Activated naive CD4-positive, alpha-beta T cell treated with anti-CD3 and anti-CD28 coated beads, Interleukin-2, amount 50 U/mL, for 24 hours (primary cell): ENCODE data around the gene PSMG3.

Experiments
- H3K27ac Mint-ChIP-seq: one replicate; pipeline ENCODE4 v1.8.0; 2021; ENCODE audit warnings: mild to moderate bottlenecking, mixed read lengths
- H3K27me3 Mint-ChIP-seq: one replicate; pipeline ENCODE4 v1.8.0; 2021; ENCODE audit warnings: mixed read lengths
- H3K36me3 Mint-ChIP-seq: one replicate; pipeline ENCODE4 v1.8.0; 2021; ENCODE audit warnings: mixed read lengths
- H3K4me1 Mint-ChIP-seq: one replicate; pipeline ENCODE4 v1.8.0; 2021; ENCODE audit warnings: mixed read lengths
- H3K4me3 Mint-ChIP-seq: one replicate; pipeline ENCODE4 v1.8.0; 2021; ENCODE audit warnings: mild to moderate bottlenecking, mixed read lengths
- H3K9me3 Mint-ChIP-seq: one replicate; pipeline ENCODE4 v1.8.0; 2021; ENCODE audit warnings: mixed read lengths

The PSMG3 gene

GRCh38 chr7:1548438-1548831, 21.4 kb downstream of the PSMG3 start:
- no peak overlapping the region for H3K27ac Mint-ChIP-seq
- H3K4me1 Mint-ChIP-seq = no peaks in the 10 kb centered on the region
- H3K4me3 Mint-ChIP-seq = no peak overlapping the region
- no peaks in the 10 kb centered on the region for H3K9me3 Mint-ChIP-seq
- H3K36me3 Mint-ChIP-seq = no peaks in the 10 kb centered on the region
- no peaks in the 10 kb centered on the region for H3K27me3 Mint-ChIP-seq

GRCh38 chr7:1547777-1548437, 21.9 kb downstream of the PSMG3 start:
- no peaks in the 10 kb centered on the region for H3K36me3 Mint-ChIP-seq
- H3K27me3 Mint-ChIP-seq = no peaks in the 10 kb centered on the region
- no peaks in the 10 kb centered on the region for H3K9me3 Mint-ChIP-seq
- no peak overlapping the region for H3K27ac Mint-ChIP-seq
- H3K4me1 Mint-ChIP-seq = no peaks in the 10 kb centered on the region
- H3K4me3 Mint-ChIP-seq = no peak overlapping the region

- Mint-ChIP-seq H3K27ac (no peak overlapping the region), H3K4me3 (no peak overlapping the region), H3K36me3 (no peaks in the 10 kb centered on the region), H3K4me1 (no peaks in the 10 kb centered on the region), H3K27me3 (no peaks in the 10 kb centered on the region), H3K9me3 (no peaks in the 10 kb centered on the region)
These were observed 22.7 kb downstream of the PSMG3 start for GRCh38 chr7:1546909-1547776.

- H3K27me3 Mint-ChIP-seq = no peaks in the 10 kb centered on the region
- no peaks in the 10 kb centered on the region for H3K9me3 Mint-ChIP-seq
- no peaks in the 10 kb centered on the region for H3K36me3 Mint-ChIP-seq
- H3K27ac Mint-ChIP-seq = no peak overlapping the region
- no peak overlapping the region for H3K4me3 Mint-ChIP-seq
- H3K4me1 Mint-ChIP-seq = no peaks in the 10 kb centered on the region
These were observed 23.4 kb downstream of the PSMG3 start for GRCh38 chr7:1546274-1546908.

- Mint-ChIP-seq H3K27ac (no peak overlapping the region), H3K27me3 (no peaks in the 10 kb centered on the region)
These were observed 24.2 kb downstream of the PSMG3 start for GRCh38 chr7:1545417-1546246.

GRCh38 chr7:1544896-1545416, 24.9 kb downstream of the PSMG3 start:
- H3K4me1 Mint-ChIP-seq = no peaks in the 10 kb centered on the region
- H3K4me3 Mint-ChIP-seq = no peak overlapping the region
- H3K9me3 Mint-ChIP-seq = no peaks in the 10 kb centered on the region
- H3K27ac Mint-ChIP-seq = no peak overlapping the region
- no peaks in the 10 kb centered on the region for H3K27me3 Mint-ChIP-seq
- H3K36me3 Mint-ChIP-seq = no peaks in the 10 kb centered on the region

More at GRCh38 chr7:1545417-1546246, 24.2 kb downstream of the PSMG3 start:
- Mint-ChIP-seq H3K36me3 (no peaks in the 10 kb centered on the region), H3K4me1 (no peaks in the 10 kb centered on the region), H3K9me3 (no peaks in the 10 kb centered on the region), H3K4me3 (no peak overlapping the region)

GRCh38 chr7:1544178-1544895, 25.5 kb downstream of the PSMG3 start:
- Mint-ChIP-seq H3K27ac (peak overlapping the region; percentile 12), H3K4me3 (no peak overlapping the region), H3K36me3 (no peaks in the 10 kb centered on the region), H3K27me3 (no peaks in the 10 kb centered on the region), H3K9me3 (no peaks in the 10 kb centered on the region), H3K4me1 (no peaks in the 10 kb centered on the region)

GRCh38 chr7:1543826-1544177, 26.0 kb downstream of the PSMG3 start:
- no peak overlapping the region for H3K27ac Mint-ChIP-seq
- H3K4me3 Mint-ChIP-seq = no peak overlapping the region
- no peaks in the 10 kb centered on the region for H3K27me3 Mint-ChIP-seq

GRCh38 chr7:1542841-1543747, 26.7 kb downstream of the PSMG3 start:
- Mint-ChIP-seq H3K9me3 (no peaks in the 10 kb centered on the region), H3K4me3 (no peak overlapping the region), H3K4me1 (no peaks in the 10 kb centered on the region), H3K27ac (no peak overlapping the region), H3K36me3 (no peaks in the 10 kb centered on the region), H3K27me3 (no peaks in the 10 kb centered on the region)

More at GRCh38 chr7:1543826-1544177, 26.0 kb downstream of the PSMG3 start:
- Mint-ChIP-seq H3K36me3 (no peaks in the 10 kb centered on the region), H3K4me1 (no peaks in the 10 kb centered on the region), H3K9me3 (no peaks in the 10 kb centered on the region)

GRCh38 chr7:1542329-1542728, 27.5 kb downstream of the PSMG3 start:
- no peaks in the 10 kb centered on the region for H3K27me3 Mint-ChIP-seq
- H3K27ac Mint-ChIP-seq = no peak overlapping the region
- no peak overlapping the region for H3K4me3 Mint-ChIP-seq
- no peaks in the 10 kb centered on the region for H3K4me1 Mint-ChIP-seq
- H3K9me3 Mint-ChIP-seq = no peaks in the 10 kb centered on the region
- no peaks in the 10 kb centered on the region for H3K36me3 Mint-ChIP-seq

GRCh38 chr7:1541431-1542162, 28.2 kb downstream of the PSMG3 start:
- no peaks in the 10 kb centered on the region for H3K9me3 Mint-ChIP-seq
- no peaks in the 10 kb centered on the region for H3K4me1 Mint-ChIP-seq
- H3K27ac Mint-ChIP-seq = no peak overlapping the region
- H3K27me3 Mint-ChIP-seq = no peaks in the 10 kb centered on the region
- H3K4me3 Mint-ChIP-seq = no peak overlapping the region
- no peaks in the 10 kb centered on the region for H3K36me3 Mint-ChIP-seq

- H3K4me3 Mint-ChIP-seq = no peak overlapping the region
- H3K9me3 Mint-ChIP-seq = no peaks in the 10 kb centered on the region
- H3K27me3 Mint-ChIP-seq = no peaks in the 10 kb centered on the region
- H3K27ac Mint-ChIP-seq = no peak overlapping the region
- peaks cover 3% of the 10 kb centered on the region for H3K4me1 Mint-ChIP-seq
- H3K36me3 Mint-ChIP-seq = peaks cover 2% of the 10 kb centered on the region
These were observed 29.0 kb downstream of the PSMG3 start for GRCh38 chr7:1540776-1541271.
